Cerebellar nuclear complex (tissue), 1 donor: Measurements from ENCODE around the gene UGP2.

Source experiments
- DNase-seq, 2 experiments: peaks; one replicate each; lab custom pipeline; 2025; lab: John Stamatoyannopoulos, UW

The UGP2 gene

DNA sequence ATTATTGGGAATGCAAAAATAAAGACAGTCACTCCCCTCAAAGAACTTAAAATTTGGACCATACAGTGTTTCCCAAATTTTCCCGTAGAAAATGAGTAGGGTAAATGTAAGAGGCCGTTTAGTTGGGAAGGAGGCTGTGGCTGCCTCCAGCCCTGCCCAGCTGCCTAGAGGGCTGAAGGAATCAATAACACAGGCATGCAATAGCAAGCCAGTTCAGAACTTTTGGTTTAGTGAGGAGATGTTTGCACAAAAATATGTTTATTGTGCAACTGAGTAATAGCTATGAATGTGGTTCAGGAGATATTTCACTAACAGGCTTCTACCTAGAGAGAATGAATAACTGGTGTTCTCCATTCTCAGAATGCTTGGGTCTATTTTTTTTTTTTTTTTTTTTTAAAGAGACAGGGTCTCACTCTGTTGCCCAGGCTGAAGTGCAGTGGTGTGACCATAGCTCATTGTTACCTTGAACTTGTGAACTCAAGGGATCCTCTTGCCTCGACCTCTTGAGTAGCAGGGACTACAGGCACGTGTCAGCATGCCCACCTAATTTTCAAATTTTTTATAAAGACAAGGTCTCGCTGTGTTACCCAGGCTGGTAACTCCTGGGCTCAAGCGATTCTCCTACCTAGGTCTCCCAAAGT, 23.6 kb downstream of the UGP2 start:
- no peak for DNase-seq

DNA sequence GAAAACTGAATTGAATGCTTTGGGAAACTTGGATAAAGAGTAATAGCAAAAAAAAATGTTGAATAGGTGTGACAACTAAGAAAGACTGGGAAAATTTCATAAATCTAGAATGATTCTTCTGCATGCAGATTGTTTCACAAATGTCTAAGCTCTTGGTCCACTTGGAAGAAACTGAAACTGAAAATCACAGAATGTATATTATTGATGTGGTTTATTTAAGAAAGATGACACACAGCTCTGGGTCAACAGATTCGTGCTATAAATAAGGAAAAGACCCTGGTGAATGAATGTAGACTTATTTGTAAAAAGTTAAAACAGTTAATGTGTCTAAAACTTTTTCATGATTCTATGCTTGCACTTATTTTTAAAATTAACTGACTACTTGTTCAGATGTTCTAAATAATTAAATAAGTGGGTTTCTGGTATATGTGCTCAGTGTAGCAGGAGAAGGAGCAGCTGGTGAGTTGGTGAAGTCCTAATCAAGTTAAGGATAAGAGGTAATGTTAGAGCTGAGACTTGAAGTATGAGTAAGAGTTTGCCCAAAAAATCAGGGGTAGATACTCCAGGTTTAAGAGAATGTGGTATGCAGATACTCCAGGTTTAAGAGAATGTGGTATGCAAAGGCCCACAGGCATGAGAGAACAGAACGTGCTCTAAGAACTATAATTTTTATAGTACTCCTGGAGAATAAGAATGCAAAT, 24.5 kb downstream of the UGP2 start:
- DNase-seq = no peak

DNA sequence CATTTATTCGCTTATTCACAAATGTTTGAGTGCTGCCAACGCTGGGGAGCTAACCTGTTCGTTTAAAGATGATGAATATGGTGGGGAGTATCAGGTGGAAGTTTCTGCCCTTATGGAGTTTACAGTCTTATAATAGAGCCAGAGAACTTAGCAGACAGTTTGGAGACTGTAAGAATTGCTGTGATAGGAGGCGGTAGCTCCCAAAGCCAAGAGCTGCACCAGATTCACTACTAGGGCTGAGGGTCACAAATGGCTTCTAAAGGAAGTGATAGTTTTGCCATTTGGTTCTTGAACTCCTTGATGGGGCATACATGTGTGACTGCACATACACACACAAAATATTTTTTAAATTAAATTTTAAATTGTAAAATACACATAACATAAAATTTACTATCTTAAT, 29.0 kb downstream of the UGP2 start:
- DNase-seq = no peak

DNA sequence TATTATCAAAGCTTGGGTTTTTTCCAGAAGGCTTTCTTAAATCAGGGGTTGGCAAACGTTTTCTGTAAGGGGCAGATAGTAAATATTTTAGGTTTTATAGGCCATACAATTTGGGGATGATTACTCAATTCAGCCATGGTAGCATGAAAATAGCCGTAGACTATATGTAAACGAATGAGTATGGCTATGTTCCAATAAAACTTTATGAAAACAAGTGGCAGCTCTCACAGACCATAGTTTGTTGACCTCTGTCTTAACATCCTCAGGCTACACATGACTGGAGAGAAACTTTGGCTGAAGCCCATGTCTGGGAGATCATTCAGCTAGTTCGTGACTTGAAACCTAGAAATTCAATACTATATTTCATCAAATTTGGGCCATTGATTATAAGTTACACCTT, 30.2 kb downstream of the UGP2 start:
- no peak for DNase-seq

DNA sequence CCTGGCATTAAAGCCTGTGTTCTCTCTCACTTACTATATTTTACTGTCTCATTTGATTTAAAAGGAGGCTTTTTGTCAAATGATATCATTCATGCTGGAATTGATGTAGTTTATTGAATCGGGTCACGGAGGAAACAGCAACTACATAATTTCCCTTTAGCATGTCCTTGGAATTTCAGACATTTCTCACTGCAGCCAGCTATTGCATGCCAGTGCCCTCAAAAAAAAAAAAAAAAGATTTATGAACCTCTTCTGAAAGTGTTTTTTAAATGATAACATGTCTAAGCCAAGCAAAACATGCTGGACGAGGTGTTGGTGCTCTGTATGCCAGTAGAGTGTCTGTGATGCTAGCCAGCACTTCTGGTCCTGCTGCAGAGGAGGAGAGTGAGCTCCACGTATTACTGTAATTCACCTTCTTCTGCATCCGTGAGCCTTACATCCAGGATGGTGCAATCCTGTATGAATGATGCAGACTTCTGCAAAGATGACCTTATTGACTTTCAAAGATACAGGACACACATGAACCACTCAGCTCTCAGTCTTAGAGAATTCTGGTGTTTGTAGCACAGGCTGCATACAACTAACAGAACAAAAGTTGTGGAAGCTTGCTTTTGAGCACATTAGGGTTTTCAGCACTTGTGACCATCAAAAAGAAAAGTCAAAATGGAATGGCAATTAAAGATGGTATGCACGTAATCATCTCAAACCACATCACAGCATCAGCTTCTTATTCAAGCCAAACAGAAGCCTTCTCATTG, 31.1 kb downstream of the UGP2 start:
- no peak for DNase-seq

DNA sequence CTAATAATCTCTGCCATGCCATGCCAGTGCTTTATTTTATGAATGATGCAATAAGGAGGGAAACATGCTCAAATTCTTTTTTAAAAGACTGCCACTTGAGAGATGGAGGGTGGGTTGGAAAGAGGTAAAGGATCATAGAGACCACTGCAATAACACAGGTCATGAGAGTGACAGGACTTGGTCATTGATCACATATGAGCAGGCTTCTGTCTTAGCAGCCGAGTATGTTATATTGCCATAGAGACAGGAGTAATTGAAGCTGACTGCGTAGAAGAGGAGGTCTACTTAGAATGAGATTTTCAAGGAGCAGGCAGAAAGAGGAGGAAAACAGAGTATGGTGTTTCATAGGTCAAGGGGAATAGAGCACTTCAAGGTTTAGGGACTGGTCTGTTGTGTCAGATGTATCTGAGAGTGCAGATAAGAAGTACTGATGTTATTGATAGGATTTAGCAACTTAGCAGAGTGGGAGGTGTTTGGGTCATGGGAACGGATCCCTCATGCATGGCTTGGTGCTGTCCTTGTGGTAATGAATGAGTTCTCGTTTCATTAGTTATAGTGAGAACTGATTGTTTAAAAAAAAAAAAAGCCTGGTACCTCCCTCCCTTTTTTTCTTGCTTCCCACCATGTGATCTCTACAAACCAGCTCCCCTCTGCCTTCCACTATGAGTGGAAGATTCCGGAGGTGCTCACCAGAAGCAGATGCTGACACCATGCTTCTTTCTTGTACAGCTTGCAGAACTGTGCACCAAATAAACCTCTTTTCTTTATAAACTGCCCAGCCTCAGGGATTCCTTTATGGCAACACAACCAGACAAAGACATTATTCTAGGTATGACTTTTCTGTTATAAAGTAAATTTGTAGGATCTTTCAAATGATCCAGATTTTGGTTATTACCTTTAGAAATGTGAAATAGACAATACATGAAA, 32.8 kb downstream of the UGP2 start:
- no peak for DNase-seq

DNA sequence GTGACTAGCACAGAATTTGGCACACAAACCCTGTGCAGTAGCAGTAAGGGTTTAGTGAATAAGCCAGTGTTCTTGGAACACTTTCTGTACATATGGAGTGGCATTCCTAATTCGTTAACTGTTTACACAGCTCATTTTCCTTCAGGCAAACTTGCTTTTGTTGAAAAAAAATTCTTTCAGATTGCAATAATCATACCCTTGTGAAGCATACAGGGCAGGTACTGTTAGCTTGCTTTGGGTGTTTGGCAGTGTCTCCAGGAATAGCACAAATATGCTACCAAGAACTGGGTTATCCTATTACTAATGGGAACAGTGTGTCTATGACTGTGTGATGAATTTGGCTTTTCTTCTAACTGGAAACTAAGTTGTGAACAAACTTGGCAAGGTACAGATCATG, 33.4 kb downstream of the UGP2 start:
- DNase-seq = no peak

DNA sequence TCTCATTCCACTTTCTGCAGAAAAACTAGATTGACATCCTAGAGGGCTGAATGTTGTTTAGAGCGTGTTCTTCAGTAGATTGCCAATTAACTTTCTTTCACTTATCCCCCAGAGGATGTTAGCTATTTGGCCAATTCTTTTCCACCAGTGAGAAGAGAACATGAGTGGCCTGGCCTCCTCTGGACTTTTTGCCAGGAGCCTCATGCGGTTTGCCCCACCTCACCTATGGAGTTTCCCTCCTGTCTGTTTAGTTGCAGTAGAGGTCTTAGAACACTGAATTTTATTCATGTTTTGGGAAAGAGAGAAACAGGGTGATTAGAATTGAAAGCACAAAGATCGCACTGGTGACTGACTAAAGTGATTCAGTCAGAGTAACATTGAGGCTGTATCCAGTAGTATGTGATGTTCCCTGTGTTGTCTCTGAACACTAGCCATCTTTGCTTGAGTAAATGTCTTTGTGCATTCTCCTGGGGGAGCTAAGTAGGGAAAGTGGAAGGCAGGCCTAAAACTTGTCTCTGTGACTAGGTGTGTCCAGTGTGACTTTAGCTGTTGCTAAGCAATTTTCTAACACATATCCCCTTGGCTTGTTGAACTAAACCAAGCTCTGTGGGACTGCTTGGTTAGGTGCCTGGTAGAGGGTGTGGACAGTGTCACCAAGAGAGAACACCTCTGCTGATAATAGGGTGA, 34.0 kb downstream of the UGP2 start:
- no peak for DNase-seq

DNA sequence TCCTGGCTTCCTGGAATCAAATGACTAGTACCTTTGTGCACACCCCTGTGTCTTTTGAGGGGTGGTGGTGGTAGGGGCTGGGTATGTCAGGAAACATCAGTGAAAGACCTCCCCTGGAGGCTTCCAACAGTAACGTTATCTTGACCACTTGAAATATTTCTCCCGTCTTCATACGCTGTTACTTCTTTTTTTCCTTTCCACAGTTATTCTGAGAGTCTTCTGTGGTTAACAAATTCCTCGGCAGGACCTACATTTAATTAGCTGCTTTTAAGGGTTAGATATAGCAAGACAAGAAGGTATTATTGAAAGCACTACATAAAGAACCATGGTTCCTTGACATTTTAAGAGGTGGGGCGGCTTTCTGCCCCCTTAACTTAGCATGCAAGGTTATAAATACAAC, 34.6 kb downstream of the UGP2 start:
- no peak for DNase-seq

DNA sequence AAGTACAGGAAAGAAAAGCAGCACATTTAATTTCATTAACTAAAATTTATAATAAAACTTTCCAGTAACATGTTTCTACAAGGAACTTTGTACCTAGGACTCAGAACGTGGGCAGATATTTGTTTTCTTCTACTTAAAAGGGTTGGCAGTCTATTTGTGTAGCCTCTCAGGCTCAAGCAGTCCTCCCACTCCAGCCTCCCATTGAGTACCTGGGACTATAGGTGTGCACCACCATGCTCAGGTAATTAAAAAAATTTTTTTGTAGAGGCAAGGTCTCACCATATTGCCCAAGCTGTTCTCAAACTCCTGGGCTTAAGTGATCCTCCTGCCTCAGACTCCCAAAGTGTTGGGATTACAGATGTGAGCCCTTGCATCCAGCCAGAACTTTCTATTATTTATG, 36.8 kb downstream of the UGP2 start:
- no peak for DNase-seq

DNA sequence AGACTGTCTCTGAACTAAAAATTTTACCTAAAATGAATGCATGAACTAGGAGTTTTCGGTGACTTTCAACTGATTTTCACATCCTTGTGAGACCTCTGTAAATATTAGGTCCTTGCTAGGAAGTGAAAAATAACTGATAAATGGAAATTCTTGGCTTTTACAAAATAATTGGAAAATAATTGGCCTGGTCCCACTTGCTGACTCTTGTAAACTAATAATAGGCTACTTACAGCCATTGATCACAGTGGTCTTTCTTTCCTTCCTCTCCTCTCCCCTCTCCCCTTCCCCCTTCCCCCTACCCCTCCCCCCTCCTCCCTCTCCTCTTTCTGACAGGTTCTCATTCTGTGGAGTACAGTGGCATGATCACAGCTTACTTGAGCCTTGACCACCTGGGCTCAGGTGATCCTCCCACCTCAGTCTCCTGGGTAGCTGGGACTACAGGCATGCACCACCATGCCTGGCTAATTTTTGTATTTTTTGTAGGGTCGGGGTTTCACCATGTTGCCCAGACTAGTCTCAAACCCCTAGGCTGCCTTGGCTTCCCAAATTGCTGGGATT, 38.3 kb downstream of the UGP2 start:
- no peak for DNase-seq

DNA sequence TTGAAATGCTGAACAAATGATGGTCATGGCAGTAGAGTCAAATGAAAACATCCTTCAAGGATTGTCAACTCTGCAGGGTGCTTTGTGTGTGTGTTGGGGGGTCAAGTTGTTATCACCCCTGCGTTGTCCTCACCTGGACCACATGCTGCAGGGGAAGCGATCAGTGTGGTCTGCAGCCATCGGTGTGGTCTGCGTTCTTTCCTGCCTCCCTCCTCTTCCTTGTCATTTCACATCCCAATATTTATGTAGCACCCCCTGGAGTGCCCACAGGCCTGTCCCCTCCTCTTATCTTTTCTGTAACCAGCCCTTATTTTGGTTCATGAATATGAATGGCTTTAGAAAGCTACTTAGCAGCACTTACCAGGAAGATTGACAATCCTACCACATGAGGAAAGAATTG, 38.9 kb downstream of the UGP2 start:
- no peak for DNase-seq

DNA sequence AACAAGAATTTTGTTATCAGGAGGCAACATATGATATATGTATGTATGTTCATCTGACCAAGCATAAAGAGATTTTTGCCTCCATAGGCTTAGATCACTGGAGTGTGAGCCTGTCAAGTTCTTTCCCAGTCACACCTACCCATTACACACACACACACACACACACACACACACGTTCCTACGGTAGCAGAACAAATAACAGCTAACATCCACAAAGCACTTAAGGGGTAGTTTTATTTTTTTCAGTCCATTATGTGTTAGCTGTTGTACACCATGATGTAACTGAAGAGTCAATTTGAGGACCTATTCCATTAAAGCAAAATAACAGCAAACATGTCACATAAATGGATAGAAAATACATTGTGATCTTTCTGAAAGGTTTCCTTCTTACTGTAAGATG, 39.5 kb downstream of the UGP2 start:
- DNase-seq = no peak

DNA sequence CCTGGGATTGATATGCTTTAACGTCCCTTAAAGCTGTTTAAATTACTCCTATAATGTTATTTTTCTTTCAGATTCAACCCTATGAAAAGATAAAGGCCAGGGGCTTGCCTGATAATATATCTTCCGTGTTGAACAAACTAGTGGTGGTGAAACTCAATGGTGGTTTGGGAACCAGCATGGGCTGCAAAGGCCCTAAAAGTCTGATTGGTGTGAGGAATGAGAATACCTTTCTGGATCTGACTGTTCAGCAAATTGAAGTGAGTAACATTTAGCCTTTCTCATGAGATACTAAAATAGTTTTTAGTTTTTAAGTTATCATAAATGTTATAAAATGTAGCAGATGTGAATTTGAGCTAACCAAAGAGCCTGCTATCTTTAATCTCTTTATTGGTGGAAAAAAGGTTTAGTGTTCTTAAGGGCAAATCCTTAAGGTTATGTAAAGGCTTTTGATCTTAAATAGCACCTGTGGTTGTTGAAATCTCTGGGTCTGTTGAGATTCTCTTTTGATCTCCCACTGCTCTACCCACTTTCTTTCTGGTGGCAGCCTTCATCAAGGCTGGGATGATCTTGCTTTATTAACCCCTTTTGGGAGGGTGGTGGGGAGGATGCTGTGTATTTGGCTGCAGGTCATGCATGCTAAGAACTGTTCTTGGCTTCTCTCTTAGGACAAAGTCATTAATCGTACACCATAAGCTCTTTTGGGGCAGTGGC, 40.9 kb downstream of the UGP2 start:
- DNase-seq = no peak

DNA sequence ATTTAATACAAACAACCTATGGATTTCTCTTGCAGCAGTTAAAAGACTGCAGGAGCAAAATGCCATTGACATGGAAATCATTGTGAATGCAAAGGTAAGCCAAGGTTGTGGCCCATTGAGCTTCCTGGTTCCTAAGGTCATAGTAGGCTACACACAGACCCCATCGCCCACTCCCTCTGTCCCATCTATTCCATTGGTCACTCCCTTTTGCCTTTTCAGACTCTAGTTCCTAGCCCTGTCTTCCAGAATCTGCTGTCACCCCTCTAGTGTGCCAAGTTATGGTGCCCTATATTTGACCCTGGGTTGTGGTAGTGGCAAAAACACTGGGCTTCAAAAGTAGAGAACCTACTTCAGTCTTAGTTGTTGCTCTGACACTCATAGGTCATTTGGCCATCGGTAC, 44.7 kb downstream of the UGP2 start:
- DNase-seq = no peak

DNA sequence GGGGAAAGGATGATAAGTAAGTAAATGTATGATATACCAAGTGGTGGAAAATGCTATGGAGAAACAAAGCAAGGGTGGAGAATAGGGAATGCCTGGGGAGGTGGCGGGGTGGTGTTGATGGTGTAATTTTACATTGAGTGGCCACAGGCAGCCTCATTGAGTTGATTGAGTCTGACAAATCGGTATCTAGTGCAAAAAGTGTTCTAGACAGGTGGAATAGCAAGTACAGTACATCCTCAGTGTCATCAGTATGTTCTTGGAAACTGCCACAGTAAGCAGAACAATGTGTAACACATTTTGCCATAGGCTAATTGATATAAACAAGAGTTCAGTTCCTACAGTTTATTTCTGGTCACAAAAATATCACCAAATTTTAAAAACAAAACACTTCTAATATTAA, 46.4 kb downstream of the UGP2 start:
- no peak for DNase-seq

DNA sequence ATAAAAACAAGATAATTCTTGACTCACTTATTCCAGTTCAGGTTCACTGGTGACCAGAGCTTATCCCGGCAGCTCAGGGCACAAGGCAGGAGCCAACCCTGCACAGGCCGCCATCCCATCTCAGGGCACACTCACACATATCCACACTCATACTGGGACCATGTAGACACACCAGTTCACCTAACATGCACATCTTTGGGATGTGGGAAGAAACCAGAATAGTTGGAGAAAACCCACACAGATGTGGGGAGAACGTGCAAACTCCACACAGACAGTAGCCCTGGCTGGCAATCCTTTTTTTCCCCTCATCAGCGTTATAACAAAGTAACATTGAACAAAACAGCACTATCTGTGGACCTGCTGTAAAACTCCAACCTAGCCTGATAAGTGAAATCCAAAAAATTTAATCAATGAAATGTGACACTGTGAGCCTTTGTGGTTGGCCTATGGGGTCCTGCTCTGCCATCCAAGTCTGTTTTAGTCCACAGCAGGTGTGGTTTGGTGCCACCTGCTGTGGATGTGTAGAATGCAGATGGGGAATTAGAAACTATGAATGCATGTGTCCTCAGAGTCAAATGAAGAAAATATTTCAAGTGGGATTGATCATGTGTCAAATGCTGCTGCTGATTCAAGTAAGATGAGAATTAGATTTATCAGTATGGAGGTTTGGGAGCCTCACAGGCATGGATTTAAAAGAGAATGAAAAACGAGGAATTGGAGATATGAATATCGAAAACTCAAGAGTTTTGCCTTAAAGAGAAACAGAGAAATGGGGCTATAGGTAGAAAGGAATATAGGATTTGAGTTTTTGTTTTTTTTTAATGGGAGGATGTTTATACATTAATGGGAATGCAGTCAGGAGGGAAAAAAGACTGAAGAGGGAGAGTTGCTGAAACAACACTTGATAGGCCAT, 47.0 kb downstream of the UGP2 start:
- no peak for DNase-seq

DNA sequence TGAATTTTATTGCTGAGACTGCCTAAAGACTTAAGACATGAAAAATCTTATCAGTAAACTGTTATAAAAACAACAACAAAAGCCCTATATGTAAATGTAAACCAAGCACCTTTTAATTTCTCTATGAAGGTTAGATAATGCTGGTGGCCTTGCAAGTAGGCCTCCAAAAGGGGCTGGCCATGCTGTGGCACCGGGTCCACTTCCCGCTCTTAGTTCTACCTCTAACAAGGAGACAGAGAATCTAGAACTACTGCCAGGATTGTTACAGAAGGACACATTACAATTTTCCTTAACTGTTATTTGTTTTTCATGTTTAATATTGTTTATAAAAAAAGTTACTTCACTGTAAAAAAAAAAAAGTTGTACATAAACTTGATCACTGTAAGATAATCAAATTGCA, 49.0 kb downstream of the UGP2 start:
- no peak for DNase-seq

DNA sequence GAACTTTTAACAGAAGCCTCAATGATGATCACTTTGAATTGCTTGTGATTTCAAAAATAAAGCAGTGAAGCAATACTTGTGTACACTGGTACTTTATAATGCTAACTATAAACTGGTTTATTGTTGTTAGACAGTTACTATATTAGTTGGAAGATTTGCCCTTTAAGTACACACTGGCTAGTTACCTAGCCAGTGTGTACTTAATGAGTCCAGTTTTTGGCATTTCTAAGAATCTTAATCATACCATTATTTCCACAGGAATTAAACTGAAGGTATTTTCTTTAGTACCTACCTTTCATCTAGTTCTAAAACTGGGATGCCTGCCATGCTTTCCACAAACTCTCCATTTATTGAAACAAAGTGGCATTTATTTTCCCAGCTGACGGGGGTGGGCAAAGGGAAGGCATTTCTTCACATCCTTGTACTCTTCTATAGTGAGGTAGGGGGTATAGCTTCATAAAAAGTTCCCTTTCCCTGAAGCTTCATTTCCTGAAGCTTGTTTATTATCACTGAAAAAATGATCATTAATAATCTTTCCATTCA, 49.9 kb downstream of the UGP2 start:
- no peak for DNase-seq
